Ishikawa (cell line): ENCODE results near the gene MTG1.

Experiments used
- EGR1 ChIP-seq: IDR thresholded peaks from 2 replicates; pipeline ENCODE4 v1.6.1; 2012
- EP300 ChIP-seq: IDR thresholded peaks from 2 replicates; pipeline ENCODE4 v1.6.1; 2012; ENCODE audit warnings: borderline replicate concordance
- FOXM1 ChIP-seq: IDR thresholded peaks from 2 replicates; pipeline ENCODE4 v1.6.1; 2012; ENCODE audit warnings: low read depth, borderline replicate concordance
- TAF1 ChIP-seq: IDR thresholded peaks from 2 replicates; pipeline ENCODE4 v1.6.1; 2012; ENCODE audit warnings: low read depth, mild to moderate bottlenecking

DNA sequence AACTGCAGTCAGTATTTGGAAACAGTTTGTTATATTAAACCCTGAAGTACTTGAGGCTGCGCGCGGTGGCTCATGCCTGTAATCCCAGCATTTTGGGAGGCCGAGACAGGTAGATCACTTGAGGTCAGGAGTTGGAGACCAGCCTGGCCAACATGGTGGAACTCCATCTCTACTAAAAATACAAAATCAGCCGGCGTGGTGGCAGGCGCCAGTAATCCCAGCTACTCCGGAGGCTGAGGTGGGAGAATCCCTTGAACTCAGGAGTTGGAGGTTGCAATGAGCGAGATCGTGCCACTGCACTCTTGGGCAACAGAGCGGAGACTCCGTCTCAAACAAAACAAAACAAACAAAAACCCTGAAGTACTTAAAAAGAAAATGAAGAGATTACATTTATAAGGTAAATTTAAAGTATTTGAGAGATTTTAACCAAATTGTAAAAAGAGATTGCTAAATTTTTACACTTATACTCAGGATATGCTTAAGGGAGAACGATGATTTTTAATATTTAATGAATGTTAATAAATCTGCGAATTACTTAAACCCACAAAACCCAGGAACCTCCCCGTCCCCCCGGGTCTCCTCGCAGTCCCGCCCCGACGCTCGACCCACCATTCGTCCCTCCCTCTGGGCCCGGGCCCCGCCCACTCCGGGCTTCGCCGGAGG lies 425 bp upstream of the MTG1 start:
- TF ChIP-seq FOXM1: no peak
- no peak for TF ChIP-seq EP300
- TF ChIP-seq TAF1: no peak
- TF ChIP-seq EGR1: no peak
